Pancreas (tissue), 10 donors: ENCODE measurements around the gene OR4B1. TPM values are rescaled to one million over a fixed set of nuclear protein-coding genes. Genes with fewer than 3 reads are reported as not detected.
"Not testable (repeated sequence)": the region's sequence is repeated elsewhere in the genome, so short reads cannot be mapped to it uniquely, and the experiment has no call there.

ENCODE experiments used
- ATAC-seq, 4 donors: fragments of 200-7000 bp; cut with Tn5 transposase; one replicate each; pipeline versions ENCODE4 v1.8.0 to v1.9.1; 2020; ENCODE audit warnings: mild to moderate bottlenecking in 4 of 4, moderate library complexity in 4 of 4
- DNase-seq, 6 donors: peaks; one replicate each; pipeline ENCODE4 v3.0.0-alpha.2; 2020
- FAIRE-seq: peaks from 2 replicates; lab custom pipeline; 2012; peaks lifted over from hg19 to GRCh38; lab: Jason Lieb, UNC
- H3K27ac ChIP-seq, 4 donors: fragments of 200-600 bp; sonication (generic); 1 replicate in 3 of 4; 2 replicates in 1 of 4; pipeline versions ENCODE4 v1.5.0 to v1.8.0; 2020
- H3K27me3 ChIP-seq, 4 donors: fragments of 200-600 bp; one replicate each; pipeline ENCODE4 v1.8.0; 2021
- H3K36me3 ChIP-seq, 3 donors: fragments of 200-600 bp; sonication (generic) in 1 of 3; one replicate each; pipeline versions ENCODE4 v1.5.0 to v1.8.0; 2020 to 2021
- H3K4me1 ChIP-seq, 3 donors: fragments of 200-600 bp; one replicate each; pipeline ENCODE4 v1.8.0; 2021
- H3K4me3 ChIP-seq, 4 donors: fragments of 200-600 bp; sonication (generic) in 2 of 4; one replicate each; pipeline versions ENCODE4 v1.5.0 to v1.8.0; 2020 to 2021
- H3K9me3 ChIP-seq, 4 donors: fragments of 200-600 bp; one replicate each; pipeline ENCODE4 v1.8.0; 2021
- WGBS, 2 donors: extraction: QIAGEN DNeasy Blood & Tissue Kit; methylation state at CpG; one replicate each; pipeline ENCODE4 v1.1.7; 2013; 5-methylcytosine and 5-hydroxymethylcytosine counted together
- intact Hi-C, 3 donors: fragments of 100-400 bp; cut with DNase I; formaldehyde crosslinking; loops; one replicate each; pipeline versions ENCODE4 v1.11.1 to v1.14.2; 2022
- polyA plus RNA-seq, 2 donors: library from polyadenylated mRNA; stranded (reverse); fragments of 200-250 nt; gene quantifications; one replicate each; pipeline ENCODE4 v1.2.3, GENCODE V29; 2013
- total RNA-seq, 6 donors: library from RNA; stranded (reverse); fragmentation: NEBNext Ultra II Directional in 4 of 6; extraction: Animal tissue kit (Norgen Biotek cat#: 25700) in 4 of 6; gene quantifications; one replicate each; pipeline versions ENCODE4 v1.2.1 to v1.2.4, GENCODE V29; 2021 to 2023
- TF ChIP-seq, protein P1 (sequence below), 4 donors: fragments of 200-600 bp; sonication (generic) in 3 of 4; IDR thresholded peaks; one replicate each; pipeline versions ENCODE4 v1.5.0 to v1.8.0; 2021; ENCODE audit warnings: antibody characterized with exemption in 4 of 4
- donor health status: healthy with polysubstance abuse.
- donor health status: DM: no; HTN: no; CAD: no; lungs with moderate emphysema.
- donor health status: DM: no; HTN: no; CAD: no.
- donor health status: control.
- donor health status: control.
- donor health status: Bipolar disorder and iron deficiency.
- donor health status: DM: yes; HTN: yes; CAD: no.
- donor health status: DM: no; HTN: no; CAD: no.
- donor health status: DM: no; HTN: no; CAD: no.
- donor health status: DM: yes; HTN: yes; CAD: no.

OR4B1 gene
- total and polyA plus RNA-seq, 8 donors = not detected

DNA sequence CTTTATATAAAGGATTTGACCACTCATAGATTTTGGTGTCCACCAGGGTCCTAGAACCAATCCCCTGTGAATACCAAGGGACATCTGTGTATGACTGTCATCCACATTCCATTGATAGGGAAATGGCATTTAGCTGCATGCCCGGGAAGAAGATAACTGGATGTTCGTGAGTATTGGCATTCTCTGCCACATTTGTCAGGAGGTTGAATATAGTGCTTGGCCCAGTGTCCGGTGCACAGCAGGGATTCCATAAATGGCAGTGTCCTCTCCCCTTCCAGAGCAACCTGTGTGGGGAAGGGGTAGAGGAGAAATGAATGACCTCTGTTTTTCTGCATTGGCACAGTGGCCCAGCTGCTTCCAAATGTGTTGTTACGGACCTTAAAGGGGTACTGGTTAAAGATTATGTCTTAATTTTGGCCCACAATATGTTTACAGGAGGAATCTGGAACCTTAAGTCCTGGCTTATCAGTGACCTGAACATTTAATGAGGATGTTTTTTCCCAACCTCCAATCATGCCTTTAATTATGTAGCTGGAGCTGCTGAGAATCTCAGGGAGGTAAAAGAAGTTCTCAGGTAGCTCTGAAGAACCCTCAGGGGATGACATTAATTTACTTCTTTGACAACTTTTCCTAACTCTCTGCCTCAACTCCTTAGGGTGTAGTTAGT, 33.6 kb upstream of the OR4B1 start:
- Histone ChIP-seq H3K27ac (no peak overlapping the region), H3K4me3 (no peak overlapping the region), H3K4me1 (no peaks in the 10 kb centered on the region), H3K9me3 (no peaks in the 10 kb centered on the region), H3K36me3 (no peaks in the 10 kb centered on the region), H3K27me3 (no peaks in the 10 kb centered on the region)
- FAIRE-seq (no peak), DNase-seq (no peak), ATAC-seq (no peak)
- WGBS, 2 donors = 46 to 50% methylated on average over 4 of the region's 4 CpGs
- TF ChIP-seq, protein P1, sequence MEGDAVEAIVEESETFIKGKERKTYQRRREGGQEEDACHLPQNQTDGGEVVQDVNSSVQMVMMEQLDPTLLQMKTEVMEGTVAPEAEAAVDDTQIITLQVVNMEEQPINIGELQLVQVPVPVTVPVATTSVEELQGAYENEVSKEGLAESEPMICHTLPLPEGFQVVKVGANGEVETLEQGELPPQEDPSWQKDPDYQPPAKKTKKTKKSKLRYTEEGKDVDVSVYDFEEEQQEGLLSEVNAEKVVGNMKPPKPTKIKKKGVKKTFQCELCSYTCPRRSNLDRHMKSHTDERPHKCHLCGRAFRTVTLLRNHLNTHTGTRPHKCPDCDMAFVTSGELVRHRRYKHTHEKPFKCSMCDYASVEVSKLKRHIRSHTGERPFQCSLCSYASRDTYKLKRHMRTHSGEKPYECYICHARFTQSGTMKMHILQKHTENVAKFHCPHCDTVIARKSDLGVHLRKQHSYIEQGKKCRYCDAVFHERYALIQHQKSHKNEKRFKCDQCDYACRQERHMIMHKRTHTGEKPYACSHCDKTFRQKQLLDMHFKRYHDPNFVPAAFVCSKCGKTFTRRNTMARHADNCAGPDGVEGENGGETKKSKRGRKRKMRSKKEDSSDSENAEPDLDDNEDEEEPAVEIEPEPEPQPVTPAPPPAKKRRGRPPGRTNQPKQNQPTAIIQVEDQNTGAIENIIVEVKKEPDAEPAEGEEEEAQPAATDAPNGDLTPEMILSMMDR (IDR thresholded peaks at IDR 0.05) = no peak
- intact Hi-C loops = no loop called here

DNA sequence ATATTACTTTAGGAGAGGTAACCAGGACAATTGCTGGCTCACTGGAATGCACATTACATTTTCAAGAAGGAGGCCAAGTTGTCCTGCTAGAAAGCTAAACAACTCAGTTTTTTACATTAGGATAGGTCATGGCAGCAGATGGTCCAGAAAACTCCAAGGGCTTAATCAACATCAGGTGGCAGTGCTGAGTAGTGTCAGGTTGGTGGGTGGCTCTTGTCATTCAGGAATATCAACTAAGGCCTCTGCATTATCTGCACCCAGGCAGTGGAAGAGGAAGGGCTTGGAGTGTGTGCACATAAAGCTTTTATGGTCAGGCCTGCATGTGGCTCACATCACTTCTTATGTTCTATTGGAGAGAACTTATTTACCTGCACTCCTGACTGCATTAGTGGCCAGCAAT, 32.2 kb upstream of the OR4B1 start:
- DNase-seq (no peak), FAIRE-seq (no peak), ATAC-seq (no peak)
- Histone ChIP-seq H3K27ac (no peak overlapping the region), H3K4me1 (no peaks in the 10 kb centered on the region), H3K36me3 (no peaks in the 10 kb centered on the region), H3K4me3 (no peak overlapping the region), H3K27me3 (no peaks in the 10 kb centered on the region), H3K9me3 (no peaks in the 10 kb centered on the region)
- TF ChIP-seq, protein P1 (IDR thresholded peaks at IDR 0.05) = no peak
- intact Hi-C loops = no loop called here

DNA sequence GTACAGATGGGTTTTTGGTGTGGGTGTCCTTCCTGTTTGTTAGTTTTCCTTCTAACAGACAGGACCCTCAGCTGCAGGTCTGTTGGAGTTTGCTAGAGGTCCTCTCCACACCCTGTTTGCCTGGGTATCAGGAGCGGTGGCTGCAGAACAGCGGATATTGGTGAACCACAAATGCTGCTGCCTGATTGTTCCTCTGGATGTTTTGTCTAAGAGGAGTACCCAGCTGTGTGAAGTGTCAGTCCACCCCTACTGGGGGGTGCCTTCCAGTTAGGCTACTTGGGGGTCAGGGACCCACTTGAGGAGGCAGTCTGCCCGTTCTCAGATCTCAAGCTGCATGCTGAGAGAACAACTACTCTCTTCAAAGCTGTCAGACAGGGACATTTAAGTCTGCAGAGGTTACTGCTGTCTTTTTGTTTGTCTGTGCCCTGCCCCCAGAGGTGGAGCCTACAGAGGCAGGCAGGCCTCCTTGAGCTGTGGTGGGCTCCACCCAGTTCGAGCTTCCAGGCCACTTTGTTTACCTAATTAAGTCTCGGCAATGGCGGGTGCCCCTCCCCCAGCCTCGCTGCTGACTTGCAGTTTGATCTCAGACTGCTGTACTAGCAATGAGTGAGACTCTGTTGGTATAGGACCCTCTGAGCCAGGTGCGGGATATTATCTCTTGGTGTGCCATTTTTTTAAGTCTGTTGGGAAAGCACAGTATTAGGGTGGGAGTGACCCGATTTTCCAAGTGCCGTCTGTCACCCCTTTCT, 25.5 kb upstream of the OR4B1 start:
- H3K27ac ChIP-seq, H3K4me3 ChIP-seq, ATAC-seq, DNase-seq, FAIRE-seq, H3K27me3 ChIP-seq, H3K9me3 ChIP-seq, intact Hi-C loops, H3K36me3 ChIP-seq, H3K4me1 ChIP-seq: not testable (repeated sequence)
- 45 to 50% methylated on average over 10 of the region's 10 CpGs for WGBS, 2 donors

DNA sequence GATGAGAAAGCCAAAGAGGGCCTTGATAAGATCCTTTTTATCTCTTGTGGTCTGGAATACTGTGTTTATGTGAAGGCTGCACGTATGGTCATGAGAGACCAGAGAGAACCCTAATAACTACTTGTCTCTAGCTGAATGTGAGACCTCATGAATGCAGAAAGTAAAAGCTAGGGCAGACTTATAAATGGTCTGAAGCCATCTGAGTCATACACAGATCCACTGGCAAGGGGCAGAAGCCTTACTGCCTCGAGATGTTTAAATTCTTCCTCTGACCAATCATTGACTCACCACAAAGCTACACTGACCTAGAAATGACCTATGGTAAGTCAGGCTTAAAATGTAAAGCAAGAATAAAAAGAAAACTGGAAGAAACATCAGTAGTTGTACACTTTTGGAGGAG, 22.7 kb upstream of the OR4B1 start:
- no peak overlapping the region for H3K4me3 ChIP-seq
- H3K9me3 ChIP-seq = no peaks in the 10 kb centered on the region
- FAIRE-seq = no peak
- no peak for DNase-seq
- 33 to 38% methylated on average over 2 of the region's 2 CpGs for WGBS, 2 donors
- ATAC-seq = no peak
- no peaks in the 10 kb centered on the region for H3K4me1 ChIP-seq
- no peaks in the 10 kb centered on the region for H3K27me3 ChIP-seq
- TF ChIP-seq, protein P1 (IDR thresholded peaks at IDR 0.05) = no peak
- no peaks in the 10 kb centered on the region for H3K36me3 ChIP-seq
- no peak overlapping the region for H3K27ac ChIP-seq
- intact Hi-C loops = no loop called here

DNA sequence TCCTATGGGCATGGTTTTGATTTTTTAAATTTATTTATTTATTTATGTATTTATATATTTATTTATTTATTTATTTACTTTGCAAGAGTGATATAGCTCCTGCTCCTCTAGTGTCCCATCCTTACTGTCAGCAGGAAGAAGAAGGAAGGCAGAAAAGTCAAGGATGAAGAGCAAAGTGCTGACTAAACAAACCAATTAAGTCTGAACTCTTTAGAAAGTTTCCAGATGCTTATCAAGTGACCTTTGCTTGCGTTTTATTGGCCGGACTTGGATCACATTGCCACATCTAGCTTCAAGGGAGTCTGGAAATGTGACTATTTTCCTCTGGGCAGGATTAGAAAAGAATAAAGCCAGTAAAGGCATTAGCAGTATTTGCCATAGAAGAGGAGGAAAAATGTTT, 8.7 kb upstream of the OR4B1 start:
- no peaks in the 10 kb centered on the region for H3K36me3 ChIP-seq
- no peaks in the 10 kb centered on the region for H3K4me1 ChIP-seq
- 51 to 61% methylated on average over 2 of the region's 2 CpGs for WGBS, 2 donors
- no peak overlapping the region for H3K27ac ChIP-seq
- DNase-seq (no peak), FAIRE-seq (no peak), ATAC-seq (no peak)
- TF ChIP-seq, protein P1 (IDR thresholded peaks at IDR 0.05) = no peak
- no peak overlapping the region for H3K4me3 ChIP-seq
- peaks cover 0 to 3% (median 0%) of the 10 kb centered on the region in 4 donors for H3K27me3 ChIP-seq
- intact Hi-C loops = no loop called here
- H3K9me3 ChIP-seq = no peaks in the 10 kb centered on the region
